Coronary artery (tissue), 2 donors: ENCODE data around the gene TRIM7.

Experiments
- DNase-seq: peaks from one replicate; pipeline ENCODE4 v3.0.0-alpha.2; 2017; ENCODE audit warnings: low spot score
- H3K27ac ChIP-seq, 2 donors: fragments of 200-600 bp; sonication (generic); one replicate each; pipeline ENCODE4 v1.5.1; 2016 to 2019
- H3K4me3 ChIP-seq: fragments of 200-600 bp; sonication (generic); 2 replicates; pipeline ENCODE4 v1.5.1; 2016; ENCODE audit warnings: mild to moderate bottlenecking, moderate library complexity
- CTCF ChIP-seq: fragments of 200-600 bp; sonication (generic); IDR thresholded peaks from one replicate; pipeline ENCODE4 v1.5.1; 2019; ENCODE audit warnings: antibody characterized with exemption

The TRIM7 gene

DNA sequence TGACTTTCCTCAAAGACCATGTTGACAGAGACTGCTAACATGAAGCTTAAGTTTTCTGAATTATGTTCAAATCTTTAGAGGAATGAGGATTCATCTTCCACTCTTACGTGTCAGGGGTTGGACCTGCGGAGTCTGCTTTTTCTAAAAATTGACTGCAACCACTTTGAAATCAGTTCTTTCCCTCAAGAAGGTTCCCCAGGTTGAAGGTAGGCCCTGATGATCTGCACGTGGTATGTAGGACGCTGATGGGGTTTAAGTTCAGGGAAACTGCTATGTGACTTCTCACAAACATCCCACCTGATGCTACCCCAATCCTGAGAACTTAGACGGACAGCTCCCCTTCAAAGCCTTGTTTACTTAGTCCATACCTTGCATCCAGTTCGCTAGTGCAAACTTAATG, 31.5 kb upstream of the TRIM7 start:
- TF ChIP-seq CTCF, result no peak
- H3K27ac ChIP-seq, result no peak overlapping the region
- DNase-seq, result no peak
- no peak overlapping the region for H3K4me3 ChIP-seq

DNA sequence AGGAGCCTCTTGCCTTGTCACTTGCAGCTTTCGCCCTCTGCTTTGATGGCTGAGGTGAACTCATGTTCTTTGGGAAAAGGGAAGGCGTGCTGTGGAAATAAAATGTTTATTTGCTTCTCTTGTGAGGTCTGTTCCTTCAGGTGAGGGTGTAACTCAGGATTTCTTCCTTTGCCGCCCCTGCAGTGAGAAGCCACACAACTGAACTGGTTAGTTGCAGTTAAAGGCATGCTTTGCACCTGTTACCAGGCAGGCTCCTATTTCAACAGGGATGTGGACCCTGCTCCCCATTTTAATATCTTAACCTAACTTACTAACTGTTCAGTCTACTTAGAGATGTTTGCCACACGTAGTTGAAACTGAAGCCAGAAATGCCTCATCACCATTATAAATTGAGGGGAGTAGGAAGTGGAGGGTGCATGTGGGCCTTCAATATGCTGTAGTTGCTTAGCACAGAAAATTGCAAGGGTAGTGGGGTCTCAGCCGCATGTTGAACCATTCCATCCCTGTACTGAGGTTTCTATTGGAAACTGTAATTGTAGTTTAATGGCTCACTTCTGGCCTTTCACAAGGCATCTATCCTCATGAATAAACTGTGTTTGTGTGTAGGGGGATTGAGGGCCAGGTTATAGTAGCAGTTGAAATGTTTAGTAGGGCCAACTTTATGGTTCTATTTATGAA, 30.8 kb upstream of the TRIM7 start:
- no peak for DNase-seq
- no peak for TF ChIP-seq CTCF
- no peak overlapping the region for H3K27ac ChIP-seq
- no peak overlapping the region for H3K4me3 ChIP-seq

DNA sequence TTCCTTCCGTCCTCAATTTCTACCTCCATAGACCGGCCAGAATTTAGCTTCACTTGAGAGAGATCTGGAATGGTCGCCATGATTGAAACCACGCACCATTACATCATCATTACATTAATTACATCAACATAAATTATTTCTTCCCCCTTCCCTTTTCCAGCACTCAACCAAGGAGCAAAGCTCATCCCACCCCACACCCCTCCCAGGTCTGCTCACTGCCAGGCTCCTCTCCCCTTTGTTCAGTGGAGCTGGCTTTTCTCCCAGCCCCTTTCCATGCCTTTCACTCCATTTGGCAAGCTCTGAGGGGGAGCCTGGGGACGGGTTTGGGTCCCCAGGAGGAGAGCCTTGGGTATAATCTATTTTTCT, 30.3 kb upstream of the TRIM7 start:
- no peak for TF ChIP-seq CTCF
- DNase-seq, result no peak
- H3K4me3 ChIP-seq, result no peak overlapping the region
- no peak overlapping the region for H3K27ac ChIP-seq

- no peak for TF ChIP-seq CTCF
- DNase-seq, result no peak
- Histone ChIP-seq H3K27ac (no peak overlapping the region), H3K4me3 (no peak overlapping the region)
These were observed 29.7 kb upstream of the TRIM7 start for GRCh38 chr5:181234455-181235306.

- no peak for DNase-seq
- Histone ChIP-seq H3K27ac (no peak overlapping the region), H3K4me3 (no peak overlapping the region)
- TF ChIP-seq CTCF, result no peak
These were observed 28.9 kb upstream of the TRIM7 start for GRCh38 chr5:181233801-181234454.

DNA sequence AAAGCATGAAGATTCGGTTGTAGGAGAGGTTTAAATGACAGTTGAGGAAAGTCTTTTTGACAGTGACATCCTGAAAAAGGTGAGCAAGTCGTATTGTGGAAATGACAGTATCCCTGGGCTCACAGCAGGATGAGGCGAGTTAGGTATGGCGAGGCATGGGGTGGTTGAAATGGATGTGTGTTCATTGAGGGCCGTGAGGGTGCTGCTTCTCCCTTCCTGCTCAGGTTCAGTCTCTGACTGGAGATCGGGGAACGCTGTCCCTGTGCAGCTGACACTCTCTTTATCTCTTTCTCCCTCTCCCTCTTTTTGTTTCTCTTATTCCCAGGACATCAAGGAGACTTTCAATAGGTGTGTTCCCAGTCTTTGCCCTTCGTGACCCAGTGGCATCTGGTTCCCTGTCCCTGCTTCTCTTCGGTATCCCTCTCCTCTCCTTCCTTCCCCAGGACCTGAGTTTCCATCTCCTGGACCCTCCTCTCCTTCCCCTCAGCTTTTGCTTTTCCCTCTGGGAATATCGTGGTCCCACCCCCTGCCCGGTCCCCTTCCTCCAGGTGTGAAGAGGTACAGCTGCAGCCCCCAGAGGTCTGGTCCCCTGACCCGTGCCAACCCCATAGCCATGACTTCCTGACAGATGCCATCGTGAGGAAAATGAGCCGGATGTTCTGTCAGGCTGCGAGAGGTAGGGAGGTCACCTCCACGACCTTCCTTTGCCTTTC, 28.2 kb upstream of the TRIM7 start:
- no peak for DNase-seq
- TF ChIP-seq CTCF, result no peak
- H3K27ac ChIP-seq, result no peak overlapping the region
- H3K4me3 ChIP-seq, result no peak overlapping the region
